ENCODE measurements around the gene PACRG. TPM values are rescaled to one million over a fixed set of nuclear protein-coding genes. Genes with fewer than 3 reads are reported as not detected.

PACRG gene
- total and polyA plus RNA-seq, 10 of the 15 experiments (the other 5 are each of a cell fraction or from before 2014, with no cell fraction given) = not detected

- POLR2A ChIA-PET = no interaction called here
- FAIRE-seq (no peak), DNase-seq (ENCODE audit: low read depth, low spot score) (no peak), ATAC-seq (no peak)
- H2AFZ ChIP-seq (ENCODE audit: control insufficient read depth, low read depth, low read length) = no peak overlapping the region
- H3K4me3 ChIP-seq = no peak overlapping the region
- H3K4me2 ChIP-seq (ENCODE audit: control insufficient read depth, insufficient read depth) = no peak overlapping the region
- no peaks in the 10 kb centered on the region for H3K9me3 ChIP-seq (replicated peaks; ENCODE audit: control insufficient read depth, insufficient read depth, low read length)
- no peaks in the 10 kb centered on the region for H3K4me1 ChIP-seq (ENCODE audit: control insufficient read depth, insufficient read depth, low read length)
- no peaks in the 10 kb centered on the region for H4K20me1 ChIP-seq (ENCODE audit: control insufficient read depth, insufficient read depth)
- H3K27ac ChIP-seq (ENCODE audit: control insufficient read depth, insufficient read depth) = no peak overlapping the region
- BruUV-seq (replicated peaks) = no TSS peak
- peaks cover 0 to 2% of the 10 kb centered on the region in 2 experiments; a peak in 1 of 4 replicates for H3K27me3 ChIP-seq (replicated peaks in 1 of 2; ENCODE audit: control insufficient read depth in 2 of 2, insufficient read depth in 2 of 2, low read length in 1 of 2)
- TF ChIP-seq ZNF207 (IDR thresholded peaks at IDR 0.05; ENCODE audit: borderline replicate concordance) (no peak), YY1 (IDR thresholded peaks at IDR 0.05; ENCODE audit: low read depth, low read length) (no peak), EED (IDR thresholded peaks at IDR 0.05; ENCODE audit: low read depth) (no peak), SRF (IDR thresholded peaks at IDR 0.05; ENCODE audit: low read depth in 2 of 2, low read length in 2 of 2) (no peak), MTA3 (IDR thresholded peaks at IDR 0.05; ENCODE audit: borderline replicate concordance, low read length) (no peak), MYB (IDR thresholded peaks at IDR 0.05; ENCODE audit: borderline replicate concordance, low read depth, low read length) (no peak), CHD1 (IDR thresholded peaks at IDR 0.05; ENCODE audit: low read depth, low read length) (no peak), MAX (IDR thresholded peaks at IDR 0.05; ENCODE audit: low read depth, low read length) (no peak), ZBTB40 (IDR thresholded peaks at IDR 0.05; ENCODE audit: borderline replicate concordance) (no peak), HDAC6 (IDR thresholded peaks at IDR 0.05; ENCODE audit: unreplicated experiment) (no peak), MYC (IDR thresholded peaks at IDR 0.05; ENCODE audit: insufficient read depth, insufficient read length, insufficient replicate concordance, low read length, severe bottlenecking) (no peak), POLR2A (IDR thresholded peaks at IDR 0.05; ENCODE audit: low read depth, low read length) (no peak), IKZF1 (conservative IDR thresholded peaks at IDR 0.05) (no peak)
- intact Hi-C loops (cut with micrococcal nuclease; ENCODE audit: unreplicated experiment) (no loop called here), in situ Hi-C loops (cut with MboI) (no loop called here)
- CTCF ChIA-PET = no interaction called here
- RAD21 ChIA-PET (ENCODE audit: unreplicated experiment) = no interaction called here
- no peaks in the 10 kb centered on the region for H3K79me2 ChIP-seq (ENCODE audit: control insufficient read depth, insufficient read depth, low read length)
- 83% methylated on average over 7 of the region's 7 CpGs for WGBS (ENCODE audit: insufficient coverage, insufficient replicate concordance, low lambda C conversion rate, missing lambda C conversion rate)
- H3K9ac ChIP-seq (ENCODE audit: control insufficient read depth, insufficient read depth, low read length) = no peak overlapping the region
- H3K36me3 ChIP-seq (ENCODE audit: control insufficient read depth in 2 of 2, insufficient read depth in 2 of 2, low read length in 1 of 2) = no peaks in the 10 kb centered on the region
- SMC1A ChIA-PET (ENCODE audit: uncharacterized antibody, unreplicated experiment) = no interaction called here
Measured at GRCh38 chr6:163189609-163190008, 461.8 kb downstream of the PACRG start.
